GM13977 (cell line): ENCODE measurements around the gene IKZF1.

Experiments used
- DNase-seq: peaks from one replicate; pipeline ENCODE4 v3.0.0; 2012; ENCODE audit warnings: low spot score
- in situ Hi-C: fragments of 300-500 bp; cut with MboI; formaldehyde crosslinking; loops from one replicate; pipeline ENCODE4 v1.12.0; 2022; ENCODE audit warnings: low sequenced_read_pairs, low pct_unique_long_range_greater_than_20kb, mixed read lengths, inconsistent platforms; ENCODE audit not compliant: unreplicated experiment
- TF ChIP-seq, protein P1 (sequence below): IDR thresholded peaks from 2 replicates; pipeline ENCODE4 v1.5.1; 2012; ENCODE audit warnings: mild to moderate bottlenecking, control low read depth; ENCODE audit not compliant: insufficient read depth; ENCODE audit errors: extremely low read depth, missing control alignments

Gene IKZF1

GRCh38 chr7:50372923-50373322 lies 68.4 kb downstream of the IKZF1 start:
- in situ Hi-C loops, result loop anchor here (25.0 kb wide), 1 partner anchor 236 kb away; no protein-coding TSS in a partner anchor
- no peak for DNase-seq
- TF ChIP-seq, protein P1, sequence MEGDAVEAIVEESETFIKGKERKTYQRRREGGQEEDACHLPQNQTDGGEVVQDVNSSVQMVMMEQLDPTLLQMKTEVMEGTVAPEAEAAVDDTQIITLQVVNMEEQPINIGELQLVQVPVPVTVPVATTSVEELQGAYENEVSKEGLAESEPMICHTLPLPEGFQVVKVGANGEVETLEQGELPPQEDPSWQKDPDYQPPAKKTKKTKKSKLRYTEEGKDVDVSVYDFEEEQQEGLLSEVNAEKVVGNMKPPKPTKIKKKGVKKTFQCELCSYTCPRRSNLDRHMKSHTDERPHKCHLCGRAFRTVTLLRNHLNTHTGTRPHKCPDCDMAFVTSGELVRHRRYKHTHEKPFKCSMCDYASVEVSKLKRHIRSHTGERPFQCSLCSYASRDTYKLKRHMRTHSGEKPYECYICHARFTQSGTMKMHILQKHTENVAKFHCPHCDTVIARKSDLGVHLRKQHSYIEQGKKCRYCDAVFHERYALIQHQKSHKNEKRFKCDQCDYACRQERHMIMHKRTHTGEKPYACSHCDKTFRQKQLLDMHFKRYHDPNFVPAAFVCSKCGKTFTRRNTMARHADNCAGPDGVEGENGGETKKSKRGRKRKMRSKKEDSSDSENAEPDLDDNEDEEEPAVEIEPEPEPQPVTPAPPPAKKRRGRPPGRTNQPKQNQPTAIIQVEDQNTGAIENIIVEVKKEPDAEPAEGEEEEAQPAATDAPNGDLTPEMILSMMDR, result no peak

- in situ Hi-C loops, result no loop called here
- no peak for DNase-seq
- TF ChIP-seq, protein P1, result no peak
Observed at GRCh38 chr7:50376056-50376820, 71.7 kb downstream of the IKZF1 start.

- TF ChIP-seq, protein P1, result no peak
- in situ Hi-C loops, result no loop called here
- no peak for DNase-seq
Observed at GRCh38 chr7:50377356-50377755, 72.8 kb downstream of the IKZF1 start.

GRCh38 chr7:50379082-50379481 lies 74.6 kb downstream of the IKZF1 start:
- TF ChIP-seq, protein P1, result no peak
- DNase-seq, result no peak
- in situ Hi-C loops, result no loop called here

DNA sequence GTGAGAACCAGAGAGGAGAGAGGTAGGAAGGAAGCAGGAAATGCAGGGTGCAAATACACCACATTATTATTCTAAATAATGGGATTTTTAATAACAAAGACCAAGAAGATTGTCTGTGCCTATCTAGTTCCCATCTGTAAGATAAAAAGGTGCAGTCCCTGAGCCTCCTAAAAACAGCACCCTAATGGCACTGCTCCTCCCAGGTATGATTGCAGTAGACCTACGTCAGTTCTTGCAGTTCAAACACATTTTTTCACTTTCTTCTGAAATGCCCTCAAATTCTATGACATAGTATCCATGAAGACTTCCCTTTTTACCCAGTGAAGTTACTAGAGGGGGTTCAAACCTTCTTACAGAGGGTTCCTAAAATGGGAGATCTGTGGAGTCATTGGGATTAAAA lies 75.0 kb downstream of the IKZF1 start:
- in situ Hi-C loops, result no loop called here
- no peak for DNase-seq
- TF ChIP-seq, protein P1, result no peak

GRCh38 chr7:50382455-50382854 lies 77.9 kb downstream of the IKZF1 start:
- in situ Hi-C loops, result no loop called here
- TF ChIP-seq, protein P1, result no peak
- no peak for DNase-seq
